ENCODE results near the gene MED15. TPM values are rescaled to one million over a fixed set of nuclear protein-coding genes. Genes with fewer than 3 reads are reported as not detected.

Gene MED15
- total and polyA plus RNA-seq, 2 experiments from 2014 or later, result 29.2 to 43.5 TPM

- no peaks in the 10 kb centered on the region for H3K79me2 ChIP-seq (replicated peaks; ENCODE audit: insufficient read depth)
- H3K9me3 Mint-ChIP-seq, result no peaks in the 10 kb centered on the region
- peaks cover 5% of the 10 kb centered on the region for H4K20me1 ChIP-seq (replicated peaks; ENCODE audit: insufficient read depth)
- H3K27ac Mint-ChIP-seq, result no peak overlapping the region
- no peak overlapping the region for H3K4me3 ChIP-seq
- TF ChIP-seq, protein P1, sequence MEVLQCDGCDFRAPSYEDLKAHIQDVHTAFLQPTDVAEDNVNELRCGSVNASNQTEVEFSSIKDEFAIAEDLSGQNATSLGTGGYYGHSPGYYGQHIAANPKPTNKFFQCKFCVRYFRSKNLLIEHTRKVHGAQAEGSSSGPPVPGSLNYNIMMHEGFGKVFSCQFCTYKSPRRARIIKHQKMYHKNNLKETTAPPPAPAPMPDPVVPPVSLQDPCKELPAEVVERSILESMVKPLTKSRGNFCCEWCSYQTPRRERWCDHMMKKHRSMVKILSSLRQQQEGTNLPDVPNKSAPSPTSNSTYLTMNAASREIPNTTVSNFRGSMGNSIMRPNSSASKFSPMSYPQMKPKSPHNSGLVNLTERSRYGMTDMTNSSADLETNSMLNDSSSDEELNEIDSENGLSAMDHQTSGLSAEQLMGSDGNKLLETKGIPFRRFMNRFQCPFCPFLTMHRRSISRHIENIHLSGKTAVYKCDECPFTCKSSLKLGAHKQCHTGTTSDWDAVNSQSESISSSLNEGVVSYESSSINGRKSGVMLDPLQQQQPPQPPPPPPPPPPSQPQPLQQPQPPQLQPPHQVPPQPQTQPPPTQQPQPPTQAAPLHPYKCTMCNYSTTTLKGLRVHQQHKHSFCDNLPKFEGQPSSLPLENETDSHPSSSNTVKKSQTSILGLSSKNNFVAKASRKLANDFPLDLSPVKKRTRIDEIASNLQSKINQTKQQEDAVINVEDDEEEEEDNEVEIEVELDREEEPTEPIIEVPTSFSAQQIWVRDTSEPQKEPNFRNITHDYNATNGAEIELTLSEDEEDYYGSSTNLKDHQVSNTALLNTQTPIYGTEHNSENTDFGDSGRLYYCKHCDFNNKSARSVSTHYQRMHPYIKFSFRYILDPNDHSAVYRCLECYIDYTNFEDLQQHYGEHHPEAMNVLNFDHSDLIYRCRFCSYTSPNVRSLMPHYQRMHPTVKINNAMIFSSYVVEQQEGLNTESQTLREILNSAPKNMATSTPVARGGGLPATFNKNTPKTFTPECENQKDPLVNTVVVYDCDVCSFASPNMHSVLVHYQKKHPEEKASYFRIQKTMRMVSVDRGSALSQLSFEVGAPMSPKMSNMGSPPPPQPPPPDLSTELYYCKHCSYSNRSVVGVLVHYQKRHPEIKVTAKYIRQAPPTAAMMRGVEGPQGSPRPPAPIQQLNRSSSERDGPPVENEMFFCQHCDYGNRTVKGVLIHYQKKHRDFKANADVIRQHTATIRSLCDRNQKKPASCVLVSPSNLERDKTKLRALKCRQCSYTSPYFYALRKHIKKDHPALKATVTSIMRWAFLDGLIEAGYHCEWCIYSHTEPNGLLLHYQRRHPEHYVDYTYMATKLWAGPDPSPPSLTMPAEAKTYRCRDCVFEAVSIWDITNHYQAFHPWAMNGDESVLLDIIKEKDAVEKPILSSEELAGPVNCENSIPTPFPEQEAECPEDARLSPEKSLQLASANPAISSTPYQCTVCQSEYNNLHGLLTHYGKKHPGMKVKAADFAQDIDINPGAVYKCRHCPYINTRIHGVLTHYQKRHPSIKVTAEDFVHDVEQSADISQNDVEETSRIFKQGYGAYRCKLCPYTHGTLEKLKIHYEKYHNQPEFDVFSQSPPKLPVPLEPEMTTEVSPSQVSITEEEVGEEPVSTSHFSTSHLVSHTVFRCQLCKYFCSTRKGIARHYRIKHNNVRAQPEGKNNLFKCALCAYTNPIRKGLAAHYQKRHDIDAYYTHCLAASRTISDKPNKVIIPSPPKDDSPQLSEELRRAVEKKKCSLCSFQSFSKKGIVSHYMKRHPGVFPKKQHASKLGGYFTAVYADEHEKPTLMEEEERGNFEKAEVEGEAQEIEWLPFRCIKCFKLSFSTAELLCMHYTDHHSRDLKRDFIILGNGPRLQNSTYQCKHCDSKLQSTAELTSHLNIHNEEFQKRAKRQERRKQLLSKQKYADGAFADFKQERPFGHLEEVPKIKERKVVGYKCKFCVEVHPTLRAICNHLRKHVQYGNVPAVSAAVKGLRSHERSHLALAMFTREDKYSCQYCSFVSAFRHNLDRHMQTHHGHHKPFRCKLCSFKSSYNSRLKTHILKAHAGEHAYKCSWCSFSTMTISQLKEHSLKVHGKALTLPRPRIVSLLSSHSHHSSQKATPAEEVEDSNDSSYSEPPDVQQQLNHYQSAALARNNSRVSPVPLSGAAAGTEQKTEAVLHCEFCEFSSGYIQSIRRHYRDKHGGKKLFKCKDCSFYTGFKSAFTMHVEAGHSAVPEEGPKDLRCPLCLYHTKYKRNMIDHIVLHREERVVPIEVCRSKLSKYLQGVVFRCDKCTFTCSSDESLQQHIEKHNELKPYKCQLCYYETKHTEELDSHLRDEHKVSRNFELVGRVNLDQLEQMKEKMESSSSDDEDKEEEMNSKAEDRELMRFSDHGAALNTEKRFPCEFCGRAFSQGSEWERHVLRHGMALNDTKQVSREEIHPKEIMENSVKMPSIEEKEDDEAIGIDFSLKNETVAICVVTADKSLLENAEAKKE (CRISPR knock-in tag; IDR thresholded peaks at IDR 0.05), result no peak
- TF ChIP-seq, protein P2, sequence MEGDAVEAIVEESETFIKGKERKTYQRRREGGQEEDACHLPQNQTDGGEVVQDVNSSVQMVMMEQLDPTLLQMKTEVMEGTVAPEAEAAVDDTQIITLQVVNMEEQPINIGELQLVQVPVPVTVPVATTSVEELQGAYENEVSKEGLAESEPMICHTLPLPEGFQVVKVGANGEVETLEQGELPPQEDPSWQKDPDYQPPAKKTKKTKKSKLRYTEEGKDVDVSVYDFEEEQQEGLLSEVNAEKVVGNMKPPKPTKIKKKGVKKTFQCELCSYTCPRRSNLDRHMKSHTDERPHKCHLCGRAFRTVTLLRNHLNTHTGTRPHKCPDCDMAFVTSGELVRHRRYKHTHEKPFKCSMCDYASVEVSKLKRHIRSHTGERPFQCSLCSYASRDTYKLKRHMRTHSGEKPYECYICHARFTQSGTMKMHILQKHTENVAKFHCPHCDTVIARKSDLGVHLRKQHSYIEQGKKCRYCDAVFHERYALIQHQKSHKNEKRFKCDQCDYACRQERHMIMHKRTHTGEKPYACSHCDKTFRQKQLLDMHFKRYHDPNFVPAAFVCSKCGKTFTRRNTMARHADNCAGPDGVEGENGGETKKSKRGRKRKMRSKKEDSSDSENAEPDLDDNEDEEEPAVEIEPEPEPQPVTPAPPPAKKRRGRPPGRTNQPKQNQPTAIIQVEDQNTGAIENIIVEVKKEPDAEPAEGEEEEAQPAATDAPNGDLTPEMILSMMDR (conservative IDR thresholded peaks at IDR 0.05; ENCODE audit: low read depth in 2 of 2), result peak; percentile 25 to 52; a peak in 3 of 4 replicates
- TF ChIP-seq CREB1 (CRISPR knock-in tag; IDR thresholded peaks at IDR 0.05; ENCODE audit: low read depth), result no peak
- H2AFZ ChIP-seq, result no peak overlapping the region
- H3F3A ChIP-seq (replicated peaks; ENCODE audit: low read depth), result no peaks in the 10 kb centered on the region
- H3K4me3 Mint-ChIP-seq, result no peak overlapping the region
- no peak overlapping the region for H3K4me2 ChIP-seq
- peaks cover 53% of the 10 kb centered on the region for H3K36me3 Mint-ChIP-seq (ENCODE audit: low read depth)
- ATAC-seq (peak; percentile 40; the same call in 2 of the 3 replicates), DNase-seq (ENCODE audit: low spot score) (peak; percentile 40)
- H3K36me3 ChIP-seq (ENCODE audit: insufficient read depth), result peaks cover 23% of the 10 kb centered on the region
- H3K9me2 ChIP-seq (ENCODE audit: insufficient read depth), result no peaks in the 10 kb centered on the region
- H3K27me3 ChIP-seq (ENCODE audit: insufficient read depth), result no peaks in the 10 kb centered on the region
- peaks cover 5% of the 10 kb centered on the region for H3K27me3 Mint-ChIP-seq (ENCODE audit: insufficient read depth, low read depth, poor library complexity)
- H3K27ac ChIP-seq (ENCODE audit: low read depth), result no peak overlapping the region
- no peaks in the 10 kb centered on the region for H3K4me1 Mint-ChIP-seq
- H3K4me1 ChIP-seq (ENCODE audit: insufficient read depth), result no peaks in the 10 kb centered on the region
Observed at GRCh38 chr22:20567993-20568417, 60.6 kb downstream of the MED15 start.
